ENCODE measurements around the gene GEMIN7.
A peak's percentile ranks its signal among the peaks of the same experiment; 100 is the strongest.

Gene GEMIN7

DNA sequence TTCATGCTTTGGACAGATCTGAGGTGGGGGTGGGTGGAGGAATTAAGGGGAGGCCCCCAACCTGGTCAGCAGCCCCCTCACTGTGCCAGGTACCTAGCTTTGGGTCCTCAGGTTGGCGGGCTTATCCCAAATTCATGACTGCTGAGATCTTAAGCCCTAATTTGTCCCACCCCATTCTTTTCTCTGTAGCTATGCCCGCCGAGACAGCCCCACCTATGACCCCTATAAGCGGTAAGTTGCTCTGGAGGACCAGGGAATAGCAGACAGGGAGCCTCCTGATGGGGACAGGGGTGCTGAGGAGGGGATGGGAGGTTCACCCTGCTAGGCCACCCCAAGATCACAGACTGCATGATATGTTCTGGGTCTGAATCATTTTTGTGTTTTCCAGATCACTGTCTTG is 17.1 kb upstream of the GEMIN7 start:
- no peak for DNase-seq (ENCODE audit: low read depth)

DNA sequence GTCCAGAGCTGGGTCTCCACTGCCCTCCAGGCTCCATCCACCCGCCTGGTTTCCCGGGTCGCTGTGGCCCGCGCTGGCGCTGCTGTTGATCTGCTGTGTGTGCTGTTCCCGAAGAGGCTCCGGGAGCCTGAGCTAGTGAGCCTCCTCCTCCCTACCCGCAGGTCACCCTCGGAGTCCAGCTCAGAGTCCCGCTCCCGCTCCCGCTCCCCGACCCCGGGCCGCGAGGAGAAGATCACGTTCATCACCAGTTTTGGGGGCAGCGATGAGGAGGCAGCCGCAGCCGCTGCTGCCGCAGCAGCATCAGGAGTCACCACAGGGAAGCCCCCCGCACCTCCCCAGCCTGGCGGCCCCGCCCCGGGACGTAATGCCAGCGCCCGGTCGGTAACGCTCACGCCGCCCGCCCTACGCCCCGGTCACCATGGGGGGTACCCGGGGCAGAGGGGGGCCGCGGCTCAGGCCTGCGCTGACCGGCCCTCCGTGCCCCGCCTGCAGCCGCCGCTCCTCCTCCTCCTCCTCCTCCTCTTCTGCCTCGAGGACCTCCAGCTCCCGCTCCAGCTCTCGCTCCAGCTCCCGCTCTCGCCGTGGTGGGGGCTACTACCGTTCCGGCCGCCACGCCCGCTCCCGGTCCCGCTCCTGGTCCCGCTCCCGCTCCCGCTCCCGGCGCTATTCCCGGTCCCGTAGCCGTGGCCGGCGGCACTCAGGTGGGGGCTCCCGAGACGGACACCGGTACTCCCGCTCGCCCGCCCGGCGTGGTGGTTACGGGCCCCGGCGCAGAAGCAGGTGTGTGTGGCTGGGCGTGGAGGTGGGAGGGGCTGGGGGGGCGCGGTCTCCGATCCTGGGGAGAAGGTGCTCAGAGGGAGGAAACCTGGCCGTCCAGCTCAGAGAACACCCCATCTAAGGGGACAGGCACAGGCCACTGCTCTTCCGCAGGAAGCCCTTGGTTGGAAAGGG is 14.9 kb upstream of the GEMIN7 start:
- no peak for DNase-seq (ENCODE audit: low read depth)

DNA sequence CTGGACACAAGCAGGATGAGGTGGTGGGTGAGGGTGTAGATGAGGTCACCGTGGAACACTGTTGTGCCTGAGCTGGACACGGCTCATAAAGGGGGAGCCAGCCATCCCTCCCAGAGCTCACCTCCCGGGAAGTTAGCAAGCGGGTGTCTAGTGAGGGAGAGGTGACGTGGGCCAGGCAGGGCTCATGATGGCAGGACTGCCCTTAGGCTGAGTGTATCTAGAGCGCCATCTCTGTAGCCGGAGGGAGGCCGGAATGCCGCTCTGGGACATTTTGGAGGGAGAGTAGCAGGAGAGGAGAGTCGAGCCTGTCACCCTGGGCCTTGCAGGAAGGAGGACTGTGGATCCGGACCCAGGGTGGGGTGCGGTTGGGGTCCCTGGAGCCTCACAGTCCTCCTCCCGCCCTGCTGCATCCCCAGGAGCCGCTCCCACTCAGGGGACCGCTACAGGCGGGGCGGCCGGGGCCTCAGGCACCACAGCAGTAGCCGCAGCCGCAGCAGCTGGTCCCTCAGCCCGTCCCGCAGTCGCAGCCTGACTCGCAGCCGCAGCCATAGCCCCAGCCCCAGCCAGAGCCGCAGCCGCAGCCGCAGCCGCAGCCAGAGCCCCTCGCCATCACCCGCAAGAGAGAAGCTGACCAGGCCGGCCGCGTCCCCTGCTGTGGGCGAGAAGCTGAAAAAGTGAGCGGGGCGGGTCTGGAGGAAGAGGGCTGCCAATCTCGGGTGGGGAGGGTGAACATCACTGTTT is 12.0 kb upstream of the GEMIN7 start:
- DNase-seq (ENCODE audit: low read depth), result no peak

DNA sequence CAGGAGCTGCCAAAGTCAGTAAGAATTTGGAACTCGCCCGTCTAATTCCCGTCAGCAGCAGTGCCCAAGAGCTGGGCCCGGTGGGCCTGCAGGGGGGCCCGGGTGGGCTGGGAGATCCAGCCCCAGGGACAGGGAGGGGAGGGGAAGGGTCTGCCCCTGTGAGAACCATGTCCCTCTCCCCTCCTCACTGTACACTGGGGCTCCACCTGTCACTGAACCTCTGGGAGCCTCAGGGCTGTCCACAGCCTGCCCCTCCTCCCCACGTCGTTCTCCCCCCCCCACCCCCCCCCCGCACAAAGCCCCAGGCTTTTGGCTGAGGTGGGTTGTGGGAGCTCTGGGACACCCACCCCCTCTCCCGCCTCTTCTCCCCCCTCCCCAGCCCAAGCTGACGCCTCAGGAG is 11.0 kb upstream of the GEMIN7 start:
- DNase-seq (ENCODE audit: low read depth), result no peak

DNA sequence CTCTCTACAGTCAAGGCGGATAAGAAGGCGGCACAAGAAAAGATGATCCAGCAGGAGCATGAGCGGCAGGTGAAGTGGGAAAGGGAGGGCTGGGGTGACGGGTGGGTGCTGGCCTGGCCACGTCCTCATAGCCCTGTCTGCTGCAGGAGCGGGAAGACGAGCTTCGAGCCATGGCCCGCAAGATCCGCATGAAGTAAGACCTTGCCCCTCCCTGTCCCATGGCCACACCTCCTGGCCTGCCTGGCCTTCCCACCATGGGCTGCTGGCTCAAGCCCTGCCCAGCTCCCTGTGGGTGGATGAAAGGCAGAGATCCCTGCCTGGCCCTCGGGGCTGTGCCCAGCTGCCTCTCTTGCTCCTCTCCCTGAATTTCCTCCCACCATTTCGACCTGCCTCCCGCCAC is 10.0 kb upstream of the GEMIN7 start:
- peak; percentile 65 for DNase-seq (ENCODE audit: low read depth)

DNA sequence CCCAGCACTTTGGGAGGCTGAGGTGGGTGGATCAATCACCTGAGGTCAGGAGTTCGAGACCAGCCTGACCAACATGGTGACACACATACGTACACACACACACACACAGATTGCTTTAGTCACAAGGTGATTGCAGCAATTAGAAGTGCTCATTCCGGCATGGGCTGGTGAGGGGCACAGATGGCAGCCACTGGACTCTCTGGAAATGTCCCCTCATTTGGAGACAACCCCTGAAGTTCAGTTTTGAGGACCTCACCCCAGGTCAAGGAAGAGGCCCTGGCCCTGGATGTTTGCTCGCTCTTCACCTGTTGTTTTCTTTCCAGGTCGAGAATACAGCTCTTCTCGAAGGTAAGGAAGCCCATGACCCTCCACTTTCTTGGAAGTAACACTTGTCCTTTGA is 8.8 kb upstream of the GEMIN7 start:
- no peak for DNase-seq (ENCODE audit: low read depth)

DNA sequence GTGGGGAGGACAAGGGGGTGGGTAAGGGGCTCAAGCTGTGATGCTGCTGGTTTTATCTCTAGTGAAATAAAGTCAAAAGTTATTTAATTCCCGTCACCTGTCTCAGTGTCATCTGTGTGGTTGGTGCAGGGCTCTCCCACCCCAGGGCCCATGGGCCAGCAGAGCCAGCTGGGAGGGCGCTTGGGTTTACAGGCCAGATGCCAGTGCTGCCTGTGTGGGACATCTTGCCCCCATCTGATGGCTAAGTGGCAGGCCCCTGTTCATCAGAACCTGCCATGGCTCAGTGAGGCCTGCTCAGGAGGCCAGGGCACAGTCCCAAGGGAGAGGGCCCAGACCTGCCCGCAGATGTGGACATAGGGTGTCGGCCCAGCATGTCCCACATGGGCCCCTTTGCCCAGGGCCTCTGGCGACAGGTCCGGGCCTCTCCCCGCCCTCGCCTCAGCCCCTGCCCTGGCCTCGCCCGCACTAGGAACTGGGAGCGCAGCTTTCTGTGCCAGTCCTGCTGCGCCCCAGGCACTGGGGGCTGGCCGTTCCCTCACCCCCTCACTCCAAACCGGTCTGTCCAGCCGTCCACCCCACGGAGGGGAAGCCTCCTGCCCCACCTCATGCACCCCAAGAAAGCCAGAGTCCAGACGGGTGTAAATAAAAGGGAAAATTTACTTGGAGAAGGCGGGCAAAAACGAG is 8.1 kb upstream of the GEMIN7 start:
- DNase-seq (ENCODE audit: low read depth), result no peak

DNA sequence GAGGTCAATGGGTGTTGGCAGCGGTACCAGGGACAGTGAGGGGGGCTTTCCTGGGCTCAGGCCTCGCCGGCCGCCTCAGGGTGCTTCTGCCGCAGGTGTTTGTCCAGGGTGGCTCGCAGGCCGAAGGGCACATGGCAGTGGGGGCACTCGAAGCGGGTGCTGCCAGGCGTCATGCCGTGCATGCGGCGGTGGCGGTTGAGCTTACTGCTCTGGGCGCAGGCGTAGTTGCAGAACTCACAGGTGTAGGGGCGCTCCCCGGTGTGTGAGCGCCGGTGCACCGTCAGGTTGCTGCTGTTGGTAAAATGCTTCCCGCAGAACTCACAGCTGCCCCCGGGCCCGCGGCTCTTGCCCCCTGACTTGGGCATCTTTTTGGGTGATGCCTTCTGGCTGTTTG is 7.5 kb upstream of the GEMIN7 start:
- no peak for DNase-seq (ENCODE audit: low read depth)

DNA sequence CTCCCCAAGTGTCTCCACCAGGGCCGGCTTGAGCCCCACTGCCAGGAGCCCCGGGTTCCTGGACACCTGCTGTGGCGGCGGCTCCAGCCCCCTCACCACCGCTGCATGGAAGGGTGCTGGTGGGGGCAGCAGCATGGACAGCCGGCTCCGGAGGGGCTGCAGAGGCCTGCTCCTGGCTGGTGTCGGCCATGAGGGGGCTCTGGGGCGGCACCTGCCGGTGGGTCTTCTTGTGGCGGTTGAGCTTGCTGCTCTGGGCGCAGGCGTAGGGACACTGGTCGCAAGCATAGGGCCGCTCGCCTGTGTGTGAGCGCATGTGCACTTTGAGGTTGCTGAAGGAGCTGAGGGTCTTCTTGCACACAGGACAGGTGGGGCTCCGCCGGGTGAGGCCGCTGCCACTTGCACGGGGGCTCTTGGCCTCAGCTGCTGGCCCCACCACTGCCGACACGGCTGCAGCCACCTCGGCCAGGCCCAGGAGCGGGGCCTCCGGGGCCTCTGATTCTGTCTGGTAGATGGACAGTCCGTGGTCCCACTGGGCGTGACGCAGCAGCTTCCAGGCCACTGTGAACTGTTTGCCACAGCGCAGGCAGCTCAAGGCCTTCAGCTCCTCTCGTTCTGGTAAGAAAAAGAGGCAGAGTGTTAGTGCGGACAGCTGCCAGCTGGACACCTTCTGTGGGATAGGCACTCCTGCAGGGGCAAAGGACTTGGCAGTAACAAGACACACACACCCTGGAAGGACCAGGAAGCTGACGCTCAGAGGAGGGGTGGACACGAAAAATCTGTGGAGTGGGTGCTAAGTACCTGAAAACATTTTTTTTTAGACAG is 6.9 kb upstream of the GEMIN7 start:
- no peak for DNase-seq (ENCODE audit: low read depth)

DNA sequence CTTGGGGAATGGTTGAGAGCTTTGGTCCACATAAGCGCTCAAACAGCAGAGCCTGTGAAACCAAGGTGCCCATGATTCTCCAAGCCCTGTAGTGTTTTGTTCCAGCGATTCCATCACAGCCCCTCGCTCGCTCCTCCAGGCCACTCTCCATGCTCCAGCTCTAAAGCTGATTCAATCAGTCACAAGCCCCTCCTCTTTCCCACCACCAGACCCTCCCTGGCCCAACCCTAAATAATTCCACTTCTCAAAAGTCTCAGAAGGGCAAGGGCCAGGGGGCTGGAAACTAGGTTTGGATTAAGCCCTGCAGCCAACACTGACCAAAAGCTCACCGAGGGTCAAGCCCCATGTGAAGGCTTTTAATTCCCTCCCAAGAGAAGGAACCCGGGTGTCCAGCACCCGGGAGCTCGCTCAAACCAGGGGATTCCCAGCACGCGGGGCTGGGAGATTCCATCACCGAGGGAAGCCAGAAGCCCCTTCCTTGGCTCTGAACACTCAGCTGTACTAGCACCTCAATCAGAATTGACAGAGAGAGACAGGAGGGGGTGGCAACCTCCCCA is 4.2 kb upstream of the GEMIN7 start:
- no peak for DNase-seq (ENCODE audit: low read depth)

DNA sequence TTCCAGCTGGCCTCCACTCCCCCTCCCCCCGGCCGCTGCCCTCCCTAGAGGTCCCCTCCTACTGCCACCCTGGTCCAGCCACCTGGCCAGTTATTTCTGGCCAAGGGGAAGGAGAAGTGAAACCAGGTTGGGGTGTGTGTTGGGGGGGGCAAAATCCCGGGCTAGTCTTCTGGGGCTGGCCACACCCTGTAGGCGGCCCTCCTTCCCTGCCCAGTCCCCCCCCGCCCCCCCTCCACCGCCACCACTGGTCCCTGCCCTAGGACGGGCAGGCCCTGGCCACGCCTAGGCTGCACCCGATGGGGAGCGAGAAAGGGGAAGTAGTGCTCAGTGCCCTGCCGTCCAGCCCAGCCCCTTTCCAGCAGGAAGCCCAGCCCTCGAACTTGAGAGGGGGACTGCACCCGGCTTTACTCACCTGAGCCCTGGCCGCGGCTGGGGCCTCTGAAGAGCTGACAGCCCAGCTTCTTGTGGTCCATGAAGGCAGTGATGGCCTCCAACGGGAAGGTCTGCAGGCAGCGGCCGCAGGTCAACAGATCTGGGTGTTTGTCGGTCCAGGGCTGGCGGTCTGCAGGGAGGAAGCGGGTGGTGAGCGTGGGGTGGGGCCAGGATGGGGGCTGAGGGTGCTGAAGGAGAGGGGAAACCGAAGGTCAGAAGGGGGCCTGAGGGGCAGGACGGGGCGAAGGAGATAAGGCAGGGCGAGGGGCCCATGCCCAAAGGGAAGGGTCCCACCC is 3.6 kb upstream of the GEMIN7 start:
- peak; percentile 11 for DNase-seq (ENCODE audit: low read depth)

DNA sequence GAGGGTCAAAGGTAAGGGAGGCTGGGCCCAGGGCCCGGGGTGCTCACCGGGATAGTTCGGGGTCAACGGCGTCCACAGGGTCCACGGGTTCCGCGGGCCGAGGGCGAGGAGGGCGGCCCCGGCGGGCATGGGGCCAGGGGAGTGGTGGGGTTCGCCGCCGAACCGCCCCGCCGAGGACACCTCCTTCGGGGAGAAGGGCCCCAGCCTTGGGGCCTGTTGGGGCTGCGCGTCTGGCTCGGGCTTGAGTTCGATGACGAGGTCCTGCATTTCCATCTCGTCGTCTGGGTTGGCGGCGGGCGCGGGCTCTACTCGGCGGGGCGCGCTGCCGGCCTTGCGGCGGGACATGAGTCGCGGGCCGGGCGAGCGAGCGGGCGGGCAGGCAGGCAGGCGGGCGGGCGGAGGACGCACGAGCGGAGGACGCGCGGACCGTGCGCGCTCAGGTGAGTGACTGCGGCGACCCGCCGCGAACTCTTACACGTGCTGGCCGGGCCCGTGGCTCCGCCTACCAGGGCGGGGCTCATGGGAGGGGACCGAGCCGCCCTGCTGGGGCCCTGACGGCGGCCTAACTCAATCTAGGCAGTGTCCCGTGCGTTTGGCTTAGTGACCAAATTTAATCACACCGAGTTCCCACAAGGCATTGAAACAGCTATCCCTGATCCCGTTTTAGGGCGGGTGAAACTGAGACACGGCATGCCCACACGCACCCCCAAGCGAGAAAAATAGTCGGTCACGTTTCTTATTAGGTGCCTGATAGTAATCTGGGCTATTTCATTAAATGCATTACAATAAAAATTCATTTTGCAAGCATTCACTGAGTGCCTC is 2.8 kb upstream of the GEMIN7 start, which contains the start of gene ZNF296:
ZNF296 (minus strand) TSS at position 450 of the 822 bp plus-strand sequence; CDS start at position 345, 105 bp downstream.
- DNase-seq (ENCODE audit: low read depth), result no peak

DNA sequence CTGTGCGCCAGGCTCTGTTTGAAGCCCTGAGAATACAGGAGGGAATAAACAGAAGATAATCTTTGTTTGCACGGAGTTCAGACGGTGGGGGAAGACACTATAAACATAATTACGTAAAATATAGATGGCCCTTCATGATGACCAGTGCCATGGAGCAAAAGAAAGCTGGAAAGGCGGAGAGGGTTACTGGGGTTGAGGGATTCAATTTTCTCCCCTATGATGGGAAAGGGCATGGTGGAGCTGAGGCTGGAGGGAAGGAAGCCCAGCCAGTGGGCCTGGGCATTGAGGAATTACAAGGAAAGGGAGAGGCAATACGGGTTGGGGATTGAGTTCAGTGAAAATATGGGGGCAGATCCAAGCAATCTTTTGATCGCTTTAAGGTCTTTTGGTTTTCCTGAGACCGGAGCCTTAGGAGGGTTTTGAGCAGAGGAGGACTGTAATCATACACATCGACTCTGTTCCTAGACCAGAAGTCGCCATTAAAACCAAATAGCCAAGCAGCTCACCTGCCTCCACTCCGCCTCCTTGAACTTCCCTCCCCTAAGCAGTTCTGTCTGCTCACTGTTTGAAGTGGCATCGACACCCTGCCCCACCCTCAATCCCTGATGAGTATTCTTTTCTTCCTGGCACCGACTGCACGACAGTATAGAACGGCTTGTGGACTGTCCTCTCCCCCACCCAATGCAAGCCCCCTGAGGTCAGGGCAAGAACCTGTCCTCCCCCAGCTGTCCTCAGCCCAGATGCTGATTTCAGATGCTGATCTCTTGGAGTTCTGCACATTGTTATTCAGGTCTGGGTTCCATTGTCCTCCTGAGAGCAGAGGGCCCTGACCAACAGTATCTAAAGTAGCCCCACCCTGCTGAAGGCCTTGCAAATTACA is 2.0 kb upstream of the GEMIN7 start:
- no peak for DNase-seq (ENCODE audit: low read depth)

DNA sequence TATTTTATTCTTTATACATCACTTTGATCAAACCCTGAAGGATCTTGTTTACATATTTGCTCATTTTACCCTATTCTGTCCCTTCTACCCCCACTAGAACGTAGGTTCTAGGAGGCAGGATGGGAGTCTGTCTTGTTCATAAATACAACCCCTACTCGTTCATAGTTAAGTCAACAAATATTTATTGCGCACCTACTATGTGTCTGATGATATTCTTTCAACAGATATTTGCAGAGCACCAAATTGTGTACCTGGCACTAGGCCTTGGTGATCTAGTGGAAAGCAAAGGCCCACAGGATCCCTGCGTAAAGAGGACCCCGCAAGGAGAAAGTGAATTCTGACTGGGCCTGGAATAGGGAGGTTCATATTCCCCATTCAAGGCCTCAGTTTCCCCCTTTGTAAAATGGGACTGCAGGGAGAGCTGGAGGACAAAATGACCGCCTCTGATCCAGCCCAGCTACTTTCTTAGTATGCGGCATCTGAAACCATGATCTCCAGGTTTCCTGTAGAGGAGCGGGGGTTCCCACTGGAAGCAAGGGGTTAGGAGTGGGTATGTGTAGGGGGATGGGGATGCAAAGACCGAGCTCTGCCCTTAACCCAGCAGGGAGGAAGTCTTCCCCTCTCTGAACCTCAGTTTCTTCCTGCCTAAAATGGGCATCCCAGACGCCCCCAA is 534 bp upstream of the GEMIN7 start:
- no peak for DNase-seq (ENCODE audit: low read depth)

DNA sequence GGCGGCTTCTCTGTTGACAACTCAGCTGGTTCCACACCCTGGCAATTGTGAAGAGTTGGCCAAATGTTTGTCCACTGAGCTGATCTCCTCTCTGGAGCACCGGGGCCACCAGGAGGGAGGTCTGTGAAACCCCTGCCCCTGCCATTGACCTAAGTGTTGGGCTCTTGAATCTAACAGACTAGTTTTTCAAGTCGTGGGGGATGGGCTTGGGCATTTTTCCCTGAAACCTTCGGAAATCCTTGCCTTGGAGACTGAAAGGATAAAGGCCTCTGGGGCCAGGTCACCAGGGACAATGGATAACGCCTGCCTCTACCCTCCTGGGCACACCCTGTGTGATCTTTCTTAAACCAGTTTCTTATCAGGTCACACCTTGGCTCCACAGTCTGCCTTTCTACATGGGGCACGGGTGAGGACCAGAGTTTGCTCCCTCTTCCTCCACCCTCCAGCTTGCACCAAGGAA is 881 bp downstream of the GEMIN7 start:
- DNase-seq (ENCODE audit: low read depth), result no peak

DNA sequence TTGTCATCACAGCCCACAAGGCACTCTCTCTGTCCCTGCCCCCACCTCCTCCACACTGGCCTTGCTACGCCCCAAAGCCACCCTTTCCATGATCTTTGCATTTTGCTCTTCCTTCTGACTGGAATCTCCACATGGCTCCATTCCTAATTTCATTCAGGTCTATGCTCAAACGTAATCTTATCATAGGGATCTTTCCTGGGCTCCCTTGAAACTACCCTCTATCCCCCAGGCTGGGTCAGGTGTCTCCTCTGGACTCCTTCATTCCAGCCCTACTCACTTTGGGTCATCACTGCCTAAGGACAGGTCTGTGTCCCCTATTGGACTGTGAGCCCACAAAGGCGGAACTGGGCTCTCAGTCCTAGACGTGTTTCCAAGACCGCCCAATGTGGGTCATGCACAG is 3.1 kb downstream of the GEMIN7 start:
- no peak for DNase-seq (ENCODE audit: low read depth)

DNA sequence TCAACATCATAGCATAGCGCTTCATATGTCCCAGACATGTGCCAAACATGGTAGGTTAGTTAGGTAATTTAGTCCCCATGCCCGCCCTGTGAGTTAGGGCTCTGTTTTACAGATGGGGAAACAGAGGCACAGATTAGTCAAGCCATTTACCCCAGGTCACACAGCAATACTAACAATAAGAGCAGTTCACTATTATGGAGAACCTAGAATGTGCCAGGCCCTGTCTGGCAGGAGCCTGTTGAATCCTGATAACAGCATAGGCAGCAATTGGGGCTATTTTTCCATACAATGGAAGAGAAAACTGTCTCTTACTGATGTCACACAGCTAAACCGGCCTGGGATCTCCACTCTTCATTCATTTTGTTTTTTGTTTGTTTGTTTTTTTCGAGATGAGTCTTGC is 7.4 kb downstream of the GEMIN7 start:
- no peak for DNase-seq (ENCODE audit: low read depth)

DNA sequence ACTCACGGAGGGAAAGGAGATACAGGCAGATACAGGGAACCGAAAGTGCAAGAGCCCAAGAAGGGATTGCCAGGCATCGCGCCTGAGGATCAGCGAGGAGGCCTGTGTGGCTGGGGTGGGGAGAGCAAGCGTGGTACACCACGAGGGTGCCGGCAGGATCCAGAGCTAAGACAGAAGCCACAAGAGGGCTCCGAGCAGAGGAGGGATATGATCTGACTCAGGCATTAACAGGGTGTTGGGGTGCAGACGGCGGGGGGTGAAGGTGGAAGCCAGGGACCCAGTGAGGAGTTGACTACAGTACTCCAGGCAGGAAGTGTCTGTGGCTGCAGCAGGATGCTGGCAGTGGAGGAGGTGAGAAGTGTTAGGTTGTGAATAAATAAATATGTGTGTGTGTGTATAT is 8.5 kb downstream of the GEMIN7 start:
- DNase-seq (ENCODE audit: low read depth), result no peak

All from amniotic epithelial cell (primary cell).